Bronchus fibroblast of lung (primary cell): Measurements from ENCODE around the gene ZNF333. TPM values are rescaled to one million over a fixed set of nuclear protein-coding genes. Genes with fewer than 3 reads are reported as not detected.

Experiments used
- total RNA-seq: library from RNA; depleted of rRNA; stranded (reverse); fragments of >200 nt; gene quantifications from 2 replicates; pipeline ENCODE4 v1.2.3, GENCODE V29; 2015

ZNF333 gene
- 7.6 and 11.7 TPM in 2 replicates for total RNA-seq

DNA sequence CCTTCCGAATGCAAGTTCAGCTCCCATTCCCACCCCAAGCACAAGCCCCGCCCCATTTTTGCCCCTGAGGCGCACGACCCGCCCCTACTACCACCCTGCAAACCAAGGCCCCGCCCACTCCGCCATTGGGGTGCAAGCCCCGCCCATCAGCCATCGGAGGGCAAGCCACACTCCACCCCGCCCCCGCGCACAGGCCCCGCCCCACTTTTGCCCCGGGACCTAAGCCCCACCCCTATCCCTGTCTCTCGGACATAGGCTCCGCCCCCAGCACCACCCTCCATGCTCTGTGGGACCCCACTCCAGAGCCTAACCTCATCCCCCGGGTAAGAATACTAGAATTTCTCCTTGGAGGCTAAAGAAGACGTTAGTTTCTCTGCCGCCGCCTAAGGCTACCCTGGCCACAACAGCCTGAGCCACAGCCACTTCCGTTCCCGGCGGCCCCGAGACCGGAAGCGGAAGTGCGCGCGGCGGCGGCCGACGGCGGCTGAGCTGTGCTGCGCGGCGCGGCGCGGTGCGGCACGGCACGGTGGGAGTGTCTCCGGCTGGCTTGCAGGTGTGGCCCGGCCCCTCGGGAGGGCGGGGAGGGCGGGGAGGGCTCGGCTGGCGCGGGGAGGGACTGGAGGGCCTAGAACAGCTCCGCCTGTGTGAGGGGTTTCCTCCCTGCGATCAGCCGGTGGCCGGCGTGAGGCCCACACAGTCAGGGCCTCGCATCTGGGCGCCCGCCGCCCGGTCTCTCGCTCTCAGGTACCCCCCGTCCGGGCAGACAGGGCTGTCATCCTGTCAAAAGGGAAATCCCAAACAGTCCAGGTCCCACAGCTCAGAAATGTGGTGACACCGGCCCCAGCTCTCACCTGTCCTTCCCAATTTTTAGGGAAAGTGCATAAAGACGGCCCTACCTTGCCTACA, at the start of gene ZNF333:
Gene ZNF333 (plus strand): TSS at position 451 of the 906 bp plus-strand sequence. CDS start 3,444 bp downstream, outside the sequence.

DNA sequence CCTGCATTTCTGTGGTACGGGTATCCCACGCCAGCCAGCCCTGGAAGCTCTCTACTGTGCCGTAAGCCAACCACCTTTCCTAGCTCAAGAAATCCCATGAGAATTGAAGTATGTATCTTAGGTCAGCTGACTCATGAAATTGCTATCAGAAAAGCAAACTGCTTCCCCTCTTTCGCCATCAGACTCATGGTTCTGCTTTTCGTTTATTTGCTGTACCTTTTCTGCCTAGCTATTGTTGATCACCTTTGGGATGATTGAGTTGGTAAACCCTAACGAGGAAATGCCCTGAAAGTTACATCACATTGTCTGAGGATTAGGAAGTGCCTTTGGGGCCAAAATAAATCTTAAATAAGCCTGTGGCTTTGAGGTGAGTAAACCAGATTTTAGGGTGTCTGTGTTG, 15.1 kb upstream of the ZNF333 start, which contains the start of gene ADGRE3:
Gene ADGRE3 (minus strand): TSS at position 81 of the 400 bp plus-strand sequence. CDS start 74 bp downstream, at position 7.

DNA sequence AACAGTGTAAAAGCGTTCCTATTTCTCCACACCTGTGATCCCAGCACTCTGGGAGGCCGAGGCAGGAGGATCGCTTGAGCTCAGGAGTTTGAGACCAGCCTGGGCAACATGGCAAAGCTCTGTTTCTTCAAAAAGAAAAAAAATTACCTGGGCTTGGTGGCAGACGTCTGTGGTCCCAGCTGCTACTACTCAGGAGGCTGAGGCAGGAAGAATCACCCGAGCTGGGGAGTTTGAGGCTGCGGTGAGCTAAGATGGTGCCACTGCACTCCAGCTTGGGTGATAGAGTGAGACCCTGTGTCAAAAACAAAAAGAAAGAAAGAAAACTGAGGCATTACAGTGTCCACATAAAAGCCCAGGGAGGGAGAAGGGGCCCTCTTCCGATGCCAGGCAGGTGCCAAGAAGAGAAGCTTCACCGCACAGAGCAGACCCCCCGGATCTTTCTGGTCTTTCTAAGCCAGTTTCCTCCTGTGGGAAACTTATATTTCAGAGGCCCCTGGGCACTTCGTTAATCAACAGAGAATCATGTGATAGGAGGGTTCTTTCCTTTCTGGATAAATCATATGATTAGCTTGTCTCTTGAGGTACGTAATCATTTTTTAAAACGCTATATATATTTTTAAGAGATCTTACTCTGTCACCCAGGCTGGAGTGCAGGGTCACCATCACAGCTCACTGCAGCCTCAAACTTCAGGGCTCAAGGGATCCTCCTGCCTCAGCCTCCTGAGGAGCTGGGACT, 88.4 kb downstream of the ZNF333 start, which contains the start of gene ADGRE2:
Gene ADGRE2 (minus strand): TSS at position 451 of the 736 bp plus-strand sequence. CDS start 1,804 bp downstream, outside the sequence.

Other genes with a start within 250 kb of the ZNF333 start
- gene PTGER1, start 214.7 kb upstream of the ZNF333 start, total RNA-seq: 1.0 and 2.5 TPM in 2 replicates
- 103 and 111 TPM in 2 replicates for gene GIPC1, start 193.9 kb upstream of the ZNF333 start, total RNA-seq
- gene DNAJB1, start 171.7 kb upstream of the ZNF333 start, total RNA-seq: 77.5 and 86.8 TPM in 2 replicates
- 98.9 and 105 TPM in 2 replicates for gene TECR, start 160.5 kb upstream of the ZNF333 start, total RNA-seq
- gene NDUFB7, start 118.0 kb upstream of the ZNF333 start, total RNA-seq: 506 and 586 TPM in 2 replicates
- gene CLEC17A, start 107.0 kb upstream of the ZNF333 start, total RNA-seq: not detected in 2 replicates
- not detected in 2 replicates for gene ADGRE3, start 15.2 kb upstream of the ZNF333 start, total RNA-seq
- 1.3 and 1.7 TPM in 2 replicates for gene ADGRE2, start 88.5 kb downstream of the ZNF333 start, total RNA-seq
- not detected in 2 replicates for gene OR7A5, start 145.1 kb downstream of the ZNF333 start, total RNA-seq
- gene OR7C1, start 145.1 kb downstream of the ZNF333 start, total RNA-seq: not detected in 2 replicates
- gene OR7A10, start 158.9 kb downstream of the ZNF333 start, total RNA-seq: not detected in 2 replicates
- not detected in 2 replicates for gene OR7A17, start 196.1 kb downstream of the ZNF333 start, total RNA-seq